Panc1 (cell line): ENCODE data around the gene METTL23. TPM values are rescaled to one million over a fixed set of nuclear protein-coding genes. Genes with fewer than 3 reads are reported as not detected.

ENCODE experiments used
- ATAC-seq: fragments of 200-7000 bp; cut with Tn5 transposase; 2 replicates; pipeline ENCODE4 v1.9.1; 2020; ENCODE audit warnings: mild to moderate bottlenecking, moderate library complexity
- BruUV-seq: library from RNA; stranded (reverse); fragments of 400-500 nt; replicated peaks from 2 replicates; lab custom pipeline; 2021; lab: Mats Ljungman, UMichigan
- CTCF ChIA-PET: fragments of 300-600 bp; sonication (Branson Sonifier 250); formaldehyde crosslinking; loops from one replicate; lab custom pipeline; 2022; ENCODE audit warnings: antibody characterized with exemption; lab: Charles Lee
- POLR2A ChIA-PET: fragments of 300-600 bp; sonication (Branson Sonifier 250); formaldehyde crosslinking; loops from one replicate; lab custom pipeline; 2022; ENCODE audit warnings: antibody characterized with exemption; lab: Charles Lee
- DNase-seq: peaks from one replicate; pipeline ENCODE4 v3.0.0-alpha.2; 2010; ENCODE audit warnings: low read depth, low spot score
- H3K27ac ChIP-seq: 2 replicates; pipeline ENCODE4 v1.5.1; 2011; ENCODE audit warnings: mild to moderate bottlenecking, low read length, inconsistent platforms
- H3K27me3 ChIP-seq: fragments of 200-500 bp; sonication (Bioruptor generic); 2 replicates; pipeline ENCODE4 v1.6.0; 2014; ENCODE audit warnings: low read length, inconsistent platforms; ENCODE audit not compliant: control insufficient read depth, insufficient read depth
- H3K36me3 ChIP-seq: fragments of 200-500 bp; sonication (Bioruptor generic); 2 replicates; pipeline ENCODE4 v1.5.1; 2014; ENCODE audit warnings: inconsistent platforms, mild to moderate bottlenecking, low read length, moderate library complexity; ENCODE audit not compliant: control insufficient read depth, insufficient read depth
- H3K4me1 ChIP-seq: 2 replicates; pipeline ENCODE4 v1.5.1; 2011; ENCODE audit warnings: inconsistent platforms, mild to moderate bottlenecking, low read length, moderate library complexity; ENCODE audit not compliant: control insufficient read depth, insufficient read depth
- H3K4me3 ChIP-seq, 2 experiments: 2 replicates each; pipeline ENCODE4 v1.5.1; 2011 to 2012; ENCODE audit warnings: low read depth in 2 of 2, low read length in 2 of 2, mild to moderate bottlenecking in 2 of 2, inconsistent platforms in 1 of 2, moderate library complexity in 1 of 2
- H3K9me3 ChIP-seq: fragments of 200-500 bp; sonication (Bioruptor generic); 2 replicates; pipeline ENCODE4 v1.5.1; 2014; ENCODE audit warnings: low read depth, mild to moderate bottlenecking, inconsistent platforms, low read length, moderate library complexity; ENCODE audit not compliant: control insufficient read depth, insufficient read depth
- POLR2AphosphoS5 ChIP-seq: IDR thresholded peaks from 2 replicates; pipeline ENCODE4 v1.6.1; 2012; ENCODE audit warnings: mild to moderate bottlenecking, low read depth, low read length, moderate library complexity
- SIN3A ChIP-seq: IDR thresholded peaks from 2 replicates; pipeline ENCODE4 v1.6.1; 2012; ENCODE audit warnings: low read depth, mild to moderate bottlenecking, low read length, moderate library complexity, borderline replicate concordance; ENCODE audit not compliant: insufficient read depth
- TCF7L2 ChIP-seq: IDR thresholded peaks from 2 replicates; pipeline ENCODE4 v1.6.1; 2011; ENCODE audit warnings: mild to moderate bottlenecking, low read depth, low read length, inconsistent platforms
- in situ Hi-C: cut with HindIII; loops from 2 replicates; pipeline ENCODE4 v1.10.0; 2016; ENCODE audit warnings: low sequenced_read_pairs, low pct_unique_long_range_greater_than_20kb
- intact Hi-C: fragments of 100-400 bp; cut with micrococcal nuclease; formaldehyde crosslinking; loops from one replicate; pipeline ENCODE4 v1.10.0; 2022; ENCODE audit not compliant: unreplicated experiment
- total RNA-seq: library from RNA; stranded (reverse); gene quantifications from one replicate; pipeline ENCODE4 v1.2.1, GENCODE V29; 2021; ENCODE audit not compliant: unreplicated experiment
- TF ChIP-seq, protein P1 (sequence below), 2 experiments: IDR thresholded peaks; 2 replicates each; pipeline ENCODE4 v1.6.1; 2011 to 2012; ENCODE audit warnings: low read depth in 2 of 2, control low read depth in 1 of 2, low read length in 1 of 2, mild to moderate bottlenecking in 1 of 2, moderate library complexity in 1 of 2; ENCODE audit not compliant: insufficient read depth in 1 of 2
- TF ChIP-seq, protein P2 (sequence below): fragments of 450-650 bp; IDR thresholded peaks from 2 replicates; pipeline ENCODE4 v1.5.1; 2017; ENCODE audit warnings: mild to moderate bottlenecking

The METTL23 gene
- total RNA-seq, 1 experiment from 2014 or later: 42.8 TPM

DNA sequence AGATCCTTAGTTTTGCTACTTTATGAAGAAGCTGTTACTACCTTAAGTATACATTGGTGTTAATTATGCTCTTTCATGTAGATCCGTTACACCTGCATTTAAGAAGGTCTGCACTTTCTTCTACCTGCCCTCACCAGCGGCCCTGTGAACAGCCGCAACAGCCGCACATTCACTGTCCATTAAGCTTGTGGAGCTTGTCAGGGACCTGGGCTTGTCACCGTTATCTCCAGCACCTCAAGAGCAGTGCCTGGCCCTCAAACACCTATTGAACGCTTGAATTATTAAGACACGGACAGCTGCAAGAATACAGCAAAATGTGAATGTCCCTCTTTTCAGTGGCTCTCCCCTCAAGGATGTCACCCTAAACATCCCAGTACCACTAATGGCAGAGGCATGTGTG, 12.9 kb upstream of the METTL23 start:
- ATAC-seq (no peak), DNase-seq (no peak)
- BruUV-seq: no TSS peak
- intact Hi-C loops: no loop called here
- ChIA-PET POLR2A (interaction anchor here (0.6 kb wide), 2 partner anchors 11 to 382 kb away, joined by 3 read pairs; no protein-coding TSS in a partner anchor), CTCF (interaction anchor here (0.6 kb wide), 1 partner anchor 416 kb away, joined by 4 read pairs; no protein-coding TSS in a partner anchor)
- Histone ChIP-seq H3K9me3 (no peaks in the 10 kb centered on the region), H3K27me3 (no peaks in the 10 kb centered on the region), H3K27ac (no peak overlapping the region), H3K36me3 (peaks cover 5% of the 10 kb centered on the region; the same call in 1 of the 2 replicates), H3K4me3 (no peak overlapping the region), H3K4me1 (peaks cover 23% of the 10 kb centered on the region)
- in situ Hi-C loops: no loop called here
- TF ChIP-seq, protein P1, sequence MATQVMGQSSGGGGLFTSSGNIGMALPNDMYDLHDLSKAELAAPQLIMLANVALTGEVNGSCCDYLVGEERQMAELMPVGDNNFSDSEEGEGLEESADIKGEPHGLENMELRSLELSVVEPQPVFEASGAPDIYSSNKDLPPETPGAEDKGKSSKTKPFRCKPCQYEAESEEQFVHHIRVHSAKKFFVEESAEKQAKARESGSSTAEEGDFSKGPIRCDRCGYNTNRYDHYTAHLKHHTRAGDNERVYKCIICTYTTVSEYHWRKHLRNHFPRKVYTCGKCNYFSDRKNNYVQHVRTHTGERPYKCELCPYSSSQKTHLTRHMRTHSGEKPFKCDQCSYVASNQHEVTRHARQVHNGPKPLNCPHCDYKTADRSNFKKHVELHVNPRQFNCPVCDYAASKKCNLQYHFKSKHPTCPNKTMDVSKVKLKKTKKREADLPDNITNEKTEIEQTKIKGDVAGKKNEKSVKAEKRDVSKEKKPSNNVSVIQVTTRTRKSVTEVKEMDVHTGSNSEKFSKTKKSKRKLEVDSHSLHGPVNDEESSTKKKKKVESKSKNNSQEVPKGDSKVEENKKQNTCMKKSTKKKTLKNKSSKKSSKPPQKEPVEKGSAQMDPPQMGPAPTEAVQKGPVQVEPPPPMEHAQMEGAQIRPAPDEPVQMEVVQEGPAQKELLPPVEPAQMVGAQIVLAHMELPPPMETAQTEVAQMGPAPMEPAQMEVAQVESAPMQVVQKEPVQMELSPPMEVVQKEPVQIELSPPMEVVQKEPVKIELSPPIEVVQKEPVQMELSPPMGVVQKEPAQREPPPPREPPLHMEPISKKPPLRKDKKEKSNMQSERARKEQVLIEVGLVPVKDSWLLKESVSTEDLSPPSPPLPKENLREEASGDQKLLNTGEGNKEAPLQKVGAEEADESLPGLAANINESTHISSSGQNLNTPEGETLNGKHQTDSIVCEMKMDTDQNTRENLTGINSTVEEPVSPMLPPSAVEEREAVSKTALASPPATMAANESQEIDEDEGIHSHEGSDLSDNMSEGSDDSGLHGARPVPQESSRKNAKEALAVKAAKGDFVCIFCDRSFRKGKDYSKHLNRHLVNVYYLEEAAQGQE (IDR thresholded peaks at IDR 0.05; ENCODE audit: insufficient read depth in 1 of 2, low read depth in 2 of 2, low read length in 1 of 2): no peak
- TF ChIP-seq POLR2AphosphoS5 (no peak), TCF7L2 (no peak), SIN3A (no peak)
- TF ChIP-seq, protein P2, sequence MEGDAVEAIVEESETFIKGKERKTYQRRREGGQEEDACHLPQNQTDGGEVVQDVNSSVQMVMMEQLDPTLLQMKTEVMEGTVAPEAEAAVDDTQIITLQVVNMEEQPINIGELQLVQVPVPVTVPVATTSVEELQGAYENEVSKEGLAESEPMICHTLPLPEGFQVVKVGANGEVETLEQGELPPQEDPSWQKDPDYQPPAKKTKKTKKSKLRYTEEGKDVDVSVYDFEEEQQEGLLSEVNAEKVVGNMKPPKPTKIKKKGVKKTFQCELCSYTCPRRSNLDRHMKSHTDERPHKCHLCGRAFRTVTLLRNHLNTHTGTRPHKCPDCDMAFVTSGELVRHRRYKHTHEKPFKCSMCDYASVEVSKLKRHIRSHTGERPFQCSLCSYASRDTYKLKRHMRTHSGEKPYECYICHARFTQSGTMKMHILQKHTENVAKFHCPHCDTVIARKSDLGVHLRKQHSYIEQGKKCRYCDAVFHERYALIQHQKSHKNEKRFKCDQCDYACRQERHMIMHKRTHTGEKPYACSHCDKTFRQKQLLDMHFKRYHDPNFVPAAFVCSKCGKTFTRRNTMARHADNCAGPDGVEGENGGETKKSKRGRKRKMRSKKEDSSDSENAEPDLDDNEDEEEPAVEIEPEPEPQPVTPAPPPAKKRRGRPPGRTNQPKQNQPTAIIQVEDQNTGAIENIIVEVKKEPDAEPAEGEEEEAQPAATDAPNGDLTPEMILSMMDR: no peak

DNA sequence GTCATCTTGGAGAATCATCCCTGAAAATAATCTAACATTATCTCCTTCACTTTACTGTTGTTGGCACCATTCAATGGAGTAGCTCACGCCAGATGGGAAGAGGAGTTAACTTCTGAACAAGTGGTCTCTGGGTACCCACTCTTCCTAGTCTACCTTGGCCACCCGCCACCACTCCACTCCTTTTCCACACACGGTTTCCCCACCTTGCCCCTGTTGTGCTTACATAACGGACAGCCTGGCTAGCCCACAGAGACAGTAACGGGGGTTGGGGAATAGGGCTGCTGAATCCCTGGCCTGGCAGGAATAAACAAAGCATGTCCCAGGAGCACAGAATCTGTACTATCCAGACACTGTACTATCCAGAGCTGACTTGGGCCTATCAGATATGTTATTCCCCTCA, 12.3 kb upstream of the METTL23 start:
- ATAC-seq (no peak), DNase-seq (no peak)
- no peaks in the 10 kb centered on the region for H3K9me3 ChIP-seq
- H3K4me1 ChIP-seq: peaks cover 17% of the 10 kb centered on the region
- in situ Hi-C loops (no loop called here), intact Hi-C loops (no loop called here)
- no peak overlapping the region for H3K4me3 ChIP-seq
- no peak for TF ChIP-seq TCF7L2
- TF ChIP-seq, protein P2: no peak
- TF ChIP-seq POLR2AphosphoS5: no peak
- TF ChIP-seq, protein P1 (IDR thresholded peaks at IDR 0.05; ENCODE audit: insufficient read depth in 1 of 2, low read depth in 2 of 2, low read length in 1 of 2): no peak
- no peak for TF ChIP-seq SIN3A
- no peaks in the 10 kb centered on the region for H3K27me3 ChIP-seq
- H3K36me3 ChIP-seq: peaks cover 8% of the 10 kb centered on the region; the same call in 1 of the 2 replicates
- POLR2A ChIA-PET: interaction anchor here (0.6 kb wide), 2 partner anchors 11 to 381 kb away, joined by 3 read pairs; no protein-coding TSS in a partner anchor
- BruUV-seq: no TSS peak
- no peak overlapping the region for H3K27ac ChIP-seq
- CTCF ChIA-PET: interaction anchor here (0.6 to 0.7 kb wide), 2 partner anchors 212 to 415 kb away, joined by 3 to 4 read pairs; no protein-coding TSS in a partner anchor
